SKM-1 (cell line): ENCODE results near the gene INPPL1.
A peak's percentile ranks its signal among the peaks of the same experiment; 100 is the strongest.
"Not testable (repeated sequence)": the region's sequence is repeated elsewhere in the genome, so short reads cannot be mapped to it uniquely, and the experiment has no call there.

Source experiments
- DNase-seq: peaks from one replicate; lab custom pipeline; 2025; ENCODE audit not compliant: unreplicated experiment; lab: John Stamatoyannopoulos, UW

INPPL1 gene

GRCh38 chr11:72224564-72225410 is at the start of gene INPPL1:
Gene INPPL1 (plus strand): TSS chr11:72224767. CDS start chr11:72224985, 218 bp downstream.
- DNase-seq = peak; percentile 4

GRCh38 chr11:72177656-72178055 is 46.9 kb upstream of the INPPL1 start:
- DNase-seq = no peak

GRCh38 chr11:72179049-72179803 is 45.3 kb upstream of the INPPL1 start:
- no peak for DNase-seq

GRCh38 chr11:72179804-72180396 is 44.7 kb upstream of the INPPL1 start:
- DNase-seq = no peak

GRCh38 chr11:72180892-72181552 is 43.5 kb upstream of the INPPL1 start:
- not testable (repeated sequence) for DNase-seq

GRCh38 chr11:72181553-72181958 is 43.0 kb upstream of the INPPL1 start:
- not testable (repeated sequence) for DNase-seq

GRCh38 chr11:72188267-72188666 is 36.3 kb upstream of the INPPL1 start:
- no peak for DNase-seq

- DNase-seq = no peak
These were observed 34.9 kb upstream of the INPPL1 start for GRCh38 chr11:72189455-72190250.

- DNase-seq = no peak
These were observed 33.9 kb upstream of the INPPL1 start for GRCh38 chr11:72190631-72191071.

- DNase-seq = no peak
These were observed 32.6 kb upstream of the INPPL1 start, which contains the start of gene FOLR1 for GRCh38 chr11:72191961-72192381. Gene FOLR1 (plus strand): TSS chr11:72192140. CDS start chr11:72192174, 34 bp downstream.

GRCh38 chr11:72195518-72196270 is 28.9 kb upstream of the INPPL1 start:
- no peak for DNase-seq

- not testable (repeated sequence) for DNase-seq
These were observed 23.1 kb upstream of the INPPL1 start for GRCh38 chr11:72201445-72201844.

- no peak for DNase-seq
These were observed 22.0 kb upstream of the INPPL1 start for GRCh38 chr11:72202571-72202970.

GRCh38 chr11:72203163-72203562 is 21.4 kb upstream of the INPPL1 start:
- DNase-seq = no peak

- DNase-seq = no peak
These were observed 19.7 kb upstream of the INPPL1 start for GRCh38 chr11:72204886-72205285.

- DNase-seq = not testable (repeated sequence)
These were observed 17.8 kb upstream of the INPPL1 start for GRCh38 chr11:72206794-72207193.

GRCh38 chr11:72208281-72208680 is 16.3 kb upstream of the INPPL1 start:
- DNase-seq = no peak

GRCh38 chr11:72209101-72209500 is 15.5 kb upstream of the INPPL1 start:
- no peak for DNase-seq

- DNase-seq = no peak
These were observed 7.9 kb upstream of the INPPL1 start, which contains the start of gene FOLR2 for GRCh38 chr11:72216638-72217037. Gene FOLR2 (plus strand): TSS chr11:72216794. CDS start chr11:72218585, 1,791 bp downstream.
